Mesendoderm (in vitro differentiated cells): ENCODE data around the gene TMEM167A.

Experiments used
- DNase-seq: peaks from one replicate; pipeline ENCODE4 v3.0.0; 2013
- H2AK5ac ChIP-seq: 2 replicates; pipeline ENCODE4 v1.6.1; 2013; ENCODE audit warnings: low read length, inconsistent platforms
- H2BK120ac ChIP-seq: 2 replicates; pipeline ENCODE4 v1.6.1; 2013; ENCODE audit warnings: low read depth, mild to moderate bottlenecking, low read length, moderate library complexity, mixed read lengths
- H2BK15ac ChIP-seq: replicated peaks from 2 replicates; pipeline ENCODE4 v1.6.1; 2013; ENCODE audit warnings: low read depth, mild to moderate bottlenecking, moderate library complexity
- H2BK5ac ChIP-seq: 2 replicates; pipeline ENCODE4 v1.6.1; 2013; ENCODE audit warnings: low read length, inconsistent platforms
- H3K18ac ChIP-seq: 2 replicates; pipeline ENCODE4 v1.6.1; 2013; ENCODE audit warnings: mild to moderate bottlenecking, low read length, mixed read lengths
- H3K23ac ChIP-seq: one replicate; pipeline ENCODE4 v1.6.1; 2013; ENCODE audit warnings: low read length
- H3K27ac ChIP-seq: 2 replicates; pipeline ENCODE4 v1.5.1; 2013; ENCODE audit warnings: low read depth, mild to moderate bottlenecking, inconsistent platforms, low read length, moderate library complexity
- H3K27me3 ChIP-seq: 2 replicates; pipeline ENCODE4 v1.6.1; 2013; ENCODE audit warnings: low read length, control low read depth, mild to moderate bottlenecking, inconsistent platforms; ENCODE audit not compliant: insufficient read depth, poor library complexity
- H3K36me3 ChIP-seq: 2 replicates; pipeline ENCODE4 v1.6.1; 2013; ENCODE audit warnings: low read length, inconsistent platforms; ENCODE audit not compliant: control insufficient read depth, insufficient read depth
- H3K4ac ChIP-seq: one replicate; pipeline ENCODE4 v1.6.1; 2013; ENCODE audit warnings: low read depth, mild to moderate bottlenecking, low read length, moderate library complexity
- H3K4me1 ChIP-seq: 2 replicates; pipeline ENCODE4 v1.6.1; 2013; ENCODE audit warnings: low read depth, low read length, inconsistent platforms; ENCODE audit not compliant: control insufficient read depth
- H3K4me2 ChIP-seq: 2 replicates; pipeline ENCODE4 v1.6.1; 2013; ENCODE audit warnings: low read length
- H3K4me3 ChIP-seq: 2 replicates; pipeline ENCODE4 v1.5.1; 2013; ENCODE audit warnings: mild to moderate bottlenecking, low read length
- H3K56ac ChIP-seq: one replicate; pipeline ENCODE4 v1.6.1; 2013; ENCODE audit warnings: low read length
- H3K79me1 ChIP-seq: 2 replicates; pipeline ENCODE4 v1.6.1; 2013; ENCODE audit warnings: low read length, inconsistent platforms
- H3K79me2 ChIP-seq: 2 replicates; pipeline ENCODE4 v1.6.1; 2013; ENCODE audit warnings: mild to moderate bottlenecking, low read length; ENCODE audit not compliant: control insufficient read depth, insufficient read depth
- H3K9ac ChIP-seq: 2 replicates; pipeline ENCODE4 v1.6.1; 2013; ENCODE audit warnings: low read length, inconsistent platforms
- H4K5ac ChIP-seq: one replicate; pipeline ENCODE4 v1.6.1; 2013; ENCODE audit warnings: low read length
- H4K8ac ChIP-seq: one replicate; pipeline ENCODE4 v1.6.1; 2013; ENCODE audit warnings: low read depth, mild to moderate bottlenecking, control low read depth, low read length, moderate library complexity
- WGBS: extraction: QIAGEN DNeasy Blood & Tissue Kit; methylation state at CpG from one replicate; pipeline ENCODE4 v1.1.7; 2013; ENCODE audit warnings: low lambda C conversion rate, missing lambda C conversion rate; ENCODE audit not compliant: insufficient coverage; ENCODE audit errors: extremely low coverage; 5-methylcytosine and 5-hydroxymethylcytosine counted together

The TMEM167A gene

GRCh38 chr5:83036991-83037575 lies 40.1 kb downstream of the TMEM167A start:
- H3K56ac ChIP-seq = no peak overlapping the region
- no peak overlapping the region for H3K4me3 ChIP-seq
- no peak overlapping the region for H4K5ac ChIP-seq
- H3K27me3 ChIP-seq = no peaks in the 10 kb centered on the region
- no peak overlapping the region for H4K8ac ChIP-seq
- no peak overlapping the region for H2BK15ac ChIP-seq
- no peaks in the 10 kb centered on the region for H3K36me3 ChIP-seq
- no CpG with 5 or more reads among the region's 4 CpGs for WGBS
- no peak overlapping the region for H2BK5ac ChIP-seq
- no peak overlapping the region for H3K23ac ChIP-seq
- no peak overlapping the region for H2AK5ac ChIP-seq
- H3K4me1 ChIP-seq = no peaks in the 10 kb centered on the region
- H3K27ac ChIP-seq = no peak overlapping the region
- no peak overlapping the region for H3K4me2 ChIP-seq
- H3K79me2 ChIP-seq = no peaks in the 10 kb centered on the region
- DNase-seq = no peak
- no peaks in the 10 kb centered on the region for H3K79me1 ChIP-seq
- H3K4ac ChIP-seq = no peak overlapping the region
- H3K9ac ChIP-seq = no peak overlapping the region
- no peak overlapping the region for H2BK120ac ChIP-seq
- no peak overlapping the region for H3K18ac ChIP-seq

- Histone ChIP-seq H2BK5ac (no peak overlapping the region), H2BK15ac (no peak overlapping the region), H3K27me3 (no peaks in the 10 kb centered on the region), H3K56ac (no peak overlapping the region), H4K5ac (no peak overlapping the region), H3K36me3 (no peaks in the 10 kb centered on the region), H3K4ac (no peak overlapping the region), H3K4me1 (no peaks in the 10 kb centered on the region), H2BK120ac (no peak overlapping the region), H3K4me2 (no peak overlapping the region), H3K9ac (no peak overlapping the region), H3K18ac (no peak overlapping the region), H3K79me1 (no peaks in the 10 kb centered on the region), H4K8ac (no peak overlapping the region), H3K79me2 (no peaks in the 10 kb centered on the region), H3K27ac (no peak overlapping the region), H3K4me3 (no peak overlapping the region), H2AK5ac (no peak overlapping the region), H3K23ac (no peak overlapping the region)
- WGBS = no CpG with 5 or more reads among the region's 5 CpGs
- no peak for DNase-seq
Measured at GRCh38 chr5:83035373-83036100, 41.7 kb downstream of the TMEM167A start.

GRCh38 chr5:83034528-83035207 lies 42.5 kb downstream of the TMEM167A start:
- H3K27ac ChIP-seq = no peak overlapping the region
- H4K8ac ChIP-seq = no peak overlapping the region
- no peaks in the 10 kb centered on the region for H3K79me1 ChIP-seq
- no peak overlapping the region for H2AK5ac ChIP-seq
- no peak for DNase-seq
- no peak overlapping the region for H3K4me3 ChIP-seq
- no peaks in the 10 kb centered on the region for H3K79me2 ChIP-seq
- H4K5ac ChIP-seq = no peak overlapping the region
- H3K9ac ChIP-seq = no peak overlapping the region
- 100% methylated on average over 2 of the region's 4 CpGs for WGBS
- H3K36me3 ChIP-seq = no peaks in the 10 kb centered on the region
- H3K18ac ChIP-seq = no peak overlapping the region
- H2BK5ac ChIP-seq = no peak overlapping the region
- H3K23ac ChIP-seq = no peak overlapping the region
- H3K27me3 ChIP-seq = no peaks in the 10 kb centered on the region
- H3K4ac ChIP-seq = no peak overlapping the region
- H3K4me1 ChIP-seq = no peaks in the 10 kb centered on the region
- no peak overlapping the region for H3K4me2 ChIP-seq
- no peak overlapping the region for H2BK15ac ChIP-seq
- no peak overlapping the region for H2BK120ac ChIP-seq
- no peak overlapping the region for H3K56ac ChIP-seq

GRCh38 chr5:83034036-83034435 lies 43.2 kb downstream of the TMEM167A start:
- no peak overlapping the region for H3K4ac ChIP-seq
- no peak overlapping the region for H3K4me3 ChIP-seq
- no peaks in the 10 kb centered on the region for H3K27me3 ChIP-seq
- H3K9ac ChIP-seq = no peak overlapping the region
- no peak overlapping the region for H2BK120ac ChIP-seq
- no peak for DNase-seq
- no peak overlapping the region for H3K27ac ChIP-seq
- no CpG with 5 or more reads among the region's 3 CpGs for WGBS
- H4K5ac ChIP-seq = no peak overlapping the region
- H2AK5ac ChIP-seq = no peak overlapping the region
- H2BK5ac ChIP-seq = no peak overlapping the region
- H3K79me1 ChIP-seq = no peaks in the 10 kb centered on the region
- H3K23ac ChIP-seq = no peak overlapping the region
- H2BK15ac ChIP-seq = no peak overlapping the region
- no peaks in the 10 kb centered on the region for H3K36me3 ChIP-seq
- H4K8ac ChIP-seq = no peak overlapping the region
- no peak overlapping the region for H3K56ac ChIP-seq
- H3K4me2 ChIP-seq = no peak overlapping the region
- no peaks in the 10 kb centered on the region for H3K79me2 ChIP-seq
- H3K4me1 ChIP-seq = no peaks in the 10 kb centered on the region
- no peak overlapping the region for H3K18ac ChIP-seq

GRCh38 chr5:83031381-83031780 lies 45.8 kb downstream of the TMEM167A start:
- no CpG with 5 or more reads among the region's 1 CpG for WGBS
- H3K4me2 ChIP-seq = no peak overlapping the region
- H3K27ac ChIP-seq = no peak overlapping the region
- no peak overlapping the region for H2BK5ac ChIP-seq
- H3K79me2 ChIP-seq = no peaks in the 10 kb centered on the region
- DNase-seq = no peak
- no peak overlapping the region for H3K9ac ChIP-seq
- H2BK120ac ChIP-seq = no peak overlapping the region
- H3K79me1 ChIP-seq = no peaks in the 10 kb centered on the region
- H4K8ac ChIP-seq = no peak overlapping the region
- H3K36me3 ChIP-seq = no peaks in the 10 kb centered on the region
- H3K23ac ChIP-seq = no peak overlapping the region
- no peak overlapping the region for H3K18ac ChIP-seq
- H3K27me3 ChIP-seq = no peaks in the 10 kb centered on the region
- no peak overlapping the region for H3K56ac ChIP-seq
- H3K4me1 ChIP-seq = peaks cover 3% of the 10 kb centered on the region
- H2BK15ac ChIP-seq = no peak overlapping the region
- no peak overlapping the region for H3K4me3 ChIP-seq
- no peak overlapping the region for H4K5ac ChIP-seq
- no peak overlapping the region for H3K4ac ChIP-seq
- H2AK5ac ChIP-seq = no peak overlapping the region
